Glutamatergic neuron (in vitro differentiated cells): Measurements from ENCODE around the gene CDRT4. TPM values are rescaled to one million over a fixed set of nuclear protein-coding genes. Genes with fewer than 3 reads are reported as not detected.

Experiments used
- DNase-seq: peaks from one replicate; pipeline ENCODE4 v3.0.0; 2022
- H3K27ac Mint-ChIP-seq: one replicate; pipeline ENCODE4 v1.8.0; 2020; ENCODE audit warnings: mild to moderate bottlenecking, mixed read lengths, inconsistent platforms; ENCODE audit not compliant: unreplicated experiment
- H3K27me3 Mint-ChIP-seq: one replicate; pipeline ENCODE4 v1.8.0; 2020; ENCODE audit warnings: mild to moderate bottlenecking, moderate library complexity, mixed read lengths, inconsistent platforms; ENCODE audit not compliant: unreplicated experiment
- H3K36me3 Mint-ChIP-seq: one replicate; pipeline ENCODE4 v1.8.0; 2020; ENCODE audit warnings: mild to moderate bottlenecking, mixed read lengths, inconsistent platforms; ENCODE audit not compliant: unreplicated experiment
- H3K4me1 Mint-ChIP-seq: one replicate; pipeline ENCODE4 v1.8.0; 2020; ENCODE audit warnings: mild to moderate bottlenecking, low read depth, mixed read lengths, inconsistent platforms; ENCODE audit not compliant: unreplicated experiment
- H3K4me3 Mint-ChIP-seq: one replicate; pipeline ENCODE4 v1.8.0; 2020; ENCODE audit warnings: mild to moderate bottlenecking, mixed read lengths, inconsistent platforms; ENCODE audit not compliant: unreplicated experiment
- H3K9me3 Mint-ChIP-seq: one replicate; pipeline ENCODE4 v1.8.0; 2020; ENCODE audit warnings: mild to moderate bottlenecking, moderate library complexity, mixed read lengths, inconsistent platforms; ENCODE audit not compliant: unreplicated experiment
- CTCF ChIP-seq: fragments of 200-600 bp; sonication (generic); IDR thresholded peaks from one replicate; pipeline ENCODE4 v1.5.0; 2021; ENCODE audit not compliant: partially characterized antibody, unreplicated experiment
- total RNA-seq: library from RNA; stranded (reverse); fragmentation: NEBNext Ultra II Directional; extraction: Animal tissue kit (Norgen Biotek cat#: 25700); gene quantifications from one replicate; pipeline ENCODE4 v1.2.1, GENCODE V29; 2021; ENCODE audit not compliant: unreplicated experiment

The CDRT4 gene
- total RNA-seq, 1 donor from 2014 or later = 13.1 TPM

DNA sequence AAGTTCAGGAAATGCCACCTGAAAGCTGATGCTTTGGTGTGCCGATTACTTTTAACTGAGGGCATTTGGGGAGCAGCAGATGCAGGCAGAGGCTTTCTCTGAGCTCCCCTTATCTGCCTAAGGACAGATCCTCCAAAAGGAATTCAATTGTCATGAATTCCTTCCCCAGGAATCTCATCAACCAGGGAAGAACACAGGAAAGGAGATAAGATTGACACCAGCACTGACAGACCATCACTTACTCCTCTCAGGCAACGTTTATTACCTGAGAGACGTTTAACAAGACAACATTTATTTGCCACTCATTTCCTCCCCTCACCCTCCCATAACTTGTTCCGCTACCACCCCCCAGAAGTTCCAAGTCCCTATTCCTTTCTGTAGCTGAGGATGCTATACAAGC lies 17.6 kb upstream of the CDRT4 start:
- no peaks in the 10 kb centered on the region for H3K36me3 Mint-ChIP-seq
- TF ChIP-seq CTCF = no peak
- no peak overlapping the region for H3K4me3 Mint-ChIP-seq
- H3K27me3 Mint-ChIP-seq = no peaks in the 10 kb centered on the region
- DNase-seq = no peak
- H3K9me3 Mint-ChIP-seq = peaks cover 6% of the 10 kb centered on the region
- no peak overlapping the region for H3K27ac Mint-ChIP-seq
- peaks cover 5% of the 10 kb centered on the region for H3K4me1 Mint-ChIP-seq

- H3K27ac Mint-ChIP-seq = no peak overlapping the region
- peaks cover 3% of the 10 kb centered on the region for H3K9me3 Mint-ChIP-seq
- no peak for TF ChIP-seq CTCF
- peaks cover 8% of the 10 kb centered on the region for H3K4me1 Mint-ChIP-seq
- H3K4me3 Mint-ChIP-seq = no peak overlapping the region
- DNase-seq = no peak
- H3K36me3 Mint-ChIP-seq = no peaks in the 10 kb centered on the region
- no peaks in the 10 kb centered on the region for H3K27me3 Mint-ChIP-seq
These were observed 16.0 kb upstream of the CDRT4 start for GRCh38 chr17:15483431-15483830.

GRCh38 chr17:15482476-15482875 lies 15.1 kb upstream of the CDRT4 start:
- no peaks in the 10 kb centered on the region for H3K27me3 Mint-ChIP-seq
- no peak overlapping the region for H3K27ac Mint-ChIP-seq
- H3K4me3 Mint-ChIP-seq = no peak overlapping the region
- no peaks in the 10 kb centered on the region for H3K36me3 Mint-ChIP-seq
- H3K4me1 Mint-ChIP-seq = peaks cover 8% of the 10 kb centered on the region
- TF ChIP-seq CTCF = no peak
- DNase-seq = no peak
- peaks cover under 1% of the 10 kb centered on the region for H3K9me3 Mint-ChIP-seq

- Mint-ChIP-seq H3K4me1 (peaks cover 8% of the 10 kb centered on the region), H3K36me3 (no peaks in the 10 kb centered on the region), H3K27me3 (no peaks in the 10 kb centered on the region), H3K27ac (no peak overlapping the region), H3K4me3 (no peak overlapping the region), H3K9me3 (no peaks in the 10 kb centered on the region)
- TF ChIP-seq CTCF = no peak
- DNase-seq = no peak
These were observed 14.1 kb upstream of the CDRT4 start for GRCh38 chr17:15481481-15481880.

GRCh38 chr17:15480204-15480603 lies 12.8 kb upstream of the CDRT4 start:
- Mint-ChIP-seq H3K27ac (no peak overlapping the region), H3K9me3 (no peaks in the 10 kb centered on the region), H3K4me1 (peaks cover 8% of the 10 kb centered on the region), H3K27me3 (no peaks in the 10 kb centered on the region), H3K4me3 (no peak overlapping the region), H3K36me3 (no peaks in the 10 kb centered on the region)
- no peak for DNase-seq
- no peak for TF ChIP-seq CTCF
